IPS-18a (cell line): ENCODE results near the gene VIPAS39.

Experiments used
- H3K27ac ChIP-seq: one replicate; pipeline ENCODE4 v1.5.1; 2013; ENCODE audit warnings: low read length
- H3K27me3 ChIP-seq: one replicate; pipeline ENCODE4 v1.6.1; 2013; ENCODE audit warnings: mild to moderate bottlenecking, low read length; ENCODE audit not compliant: control insufficient read depth, insufficient read depth
- H3K36me3 ChIP-seq: one replicate; pipeline ENCODE4 v1.6.1; 2013; ENCODE audit warnings: low read depth, low read length; ENCODE audit not compliant: control insufficient read depth
- H3K4me1 ChIP-seq: one replicate; pipeline ENCODE4 v1.6.1; 2013; ENCODE audit warnings: low read depth, low read length; ENCODE audit not compliant: control insufficient read depth
- H3K4me3 ChIP-seq: one replicate; pipeline ENCODE4 v1.5.1; 2013; ENCODE audit warnings: low read length
- H3K9ac ChIP-seq: one replicate; pipeline ENCODE4 v1.6.1; 2013; ENCODE audit warnings: mild to moderate bottlenecking, low read length, moderate library complexity
- H3K9me3 ChIP-seq: one replicate; pipeline ENCODE4 v1.6.1; 2013; ENCODE audit warnings: low read depth, low read length; ENCODE audit not compliant: control insufficient read depth

Gene VIPAS39

GRCh38 chr14:77378701-77379100 lies 78.7 kb downstream of the VIPAS39 start:
- Histone ChIP-seq H3K27me3 (no peaks in the 10 kb centered on the region), H3K27ac (no peak overlapping the region), H3K36me3 (no peaks in the 10 kb centered on the region), H3K4me3 (no peak overlapping the region), H3K9ac (no peak overlapping the region), H3K4me1 (peaks cover 5% of the 10 kb centered on the region), H3K9me3 (no peaks in the 10 kb centered on the region)

GRCh38 chr14:77377502-77377844 lies 79.9 kb downstream of the VIPAS39 start:
- peak overlapping the region; percentile 77 for H3K9ac ChIP-seq
- H3K9me3 ChIP-seq = no peaks in the 10 kb centered on the region
- no peaks in the 10 kb centered on the region for H3K36me3 ChIP-seq
- peak overlapping the region; percentile 95 for H3K4me3 ChIP-seq
- no peak overlapping the region for H3K27ac ChIP-seq
- H3K4me1 ChIP-seq = peaks cover 5% of the 10 kb centered on the region
- H3K27me3 ChIP-seq = no peaks in the 10 kb centered on the region

GRCh38 chr14:77376771-77377501 lies 80.5 kb downstream of the VIPAS39 start, which contains the start of the genes SAMD15 and TMED8:
TSS of gene SAMD15 (plus strand) at chr14:77377379. CDS start at chr14:77377419, 40 bp downstream.
TSS of gene TMED8 (minus strand) at chr14:77377094. CDS start at chr14:77377053, 41 bp downstream.
- no peaks in the 10 kb centered on the region for H3K27me3 ChIP-seq
- no peaks in the 10 kb centered on the region for H3K9me3 ChIP-seq
- peak within 1 kb of the TSS; percentile 95 for H3K4me3 ChIP-seq
- H3K9ac ChIP-seq = peak within 1 kb of the TSS; percentile 77
- H3K27ac ChIP-seq = no peak within 1 kb of the TSS
- no peaks in the 10 kb centered on the region for H3K36me3 ChIP-seq
- H3K4me1 ChIP-seq = peaks cover 5% of the 10 kb centered on the region
